SH-SY5Y (cell line): Measurements from ENCODE around the gene PIP4K2A.

Source experiments
- GATA2 ChIP-seq: IDR thresholded peaks from 2 replicates; pipeline ENCODE4 v1.6.1; 2011; ENCODE audit warnings: mild to moderate bottlenecking, low read depth, low read length
- GATA3 ChIP-seq: IDR thresholded peaks from 2 replicates; pipeline ENCODE4 v1.6.1; 2011; ENCODE audit warnings: low read depth, mild to moderate bottlenecking, low read length, moderate library complexity

GRCh38 chr10:22719406-22720042, 5.1 kb upstream of the PIP4K2A start:
- no peak for TF ChIP-seq GATA2
- TF ChIP-seq GATA3, result no peak
